H1 (cell line): ENCODE data around the gene KRT81. TPM values are rescaled to one million over a fixed set of nuclear protein-coding genes. Genes with fewer than 3 reads are reported as not detected.

Experiments
- TEAD4 ChIP-seq: IDR thresholded peaks from 2 replicates; pipeline ENCODE4 v1.6.1; 2012; ENCODE audit warnings: low read depth, low read length, inconsistent platforms, mixed read lengths
- polyA plus RNA-seq, 7 experiments: library from polyadenylated mRNA; depleted of rRNA in 3 of 7; stranded (reverse) in 5 of 7; unstranded in 2 of 7; fragments of >200 nt in 5 of 7; fragments of 200-250 nt in 2 of 7; gene quantifications; 1 replicate in 5 of 7; 2 replicates in 1 of 7; 4 replicates in 1 of 7; pipeline versions ENCODE4 v1.2.1 to v1.2.3, GENCODE V29; 2011 to 2013; ENCODE audit warnings: missing spikeins in 2 of 7, mixed read lengths in 2 of 7
- total RNA-seq: library from RNA; stranded (reverse); fragmentation: NEBNext Ultra II Directional; extraction: Animal tissue kit (Norgen Biotek cat#: 25700); gene quantifications from 2 replicates; pipeline ENCODE4 v1.2.1, GENCODE V29; 2021

KRT81 gene
- total and polyA plus RNA-seq, 2 of the 8 experiments (the other 6 are each of a cell fraction or from before 2014, with no cell fraction given), result not detected

DNA sequence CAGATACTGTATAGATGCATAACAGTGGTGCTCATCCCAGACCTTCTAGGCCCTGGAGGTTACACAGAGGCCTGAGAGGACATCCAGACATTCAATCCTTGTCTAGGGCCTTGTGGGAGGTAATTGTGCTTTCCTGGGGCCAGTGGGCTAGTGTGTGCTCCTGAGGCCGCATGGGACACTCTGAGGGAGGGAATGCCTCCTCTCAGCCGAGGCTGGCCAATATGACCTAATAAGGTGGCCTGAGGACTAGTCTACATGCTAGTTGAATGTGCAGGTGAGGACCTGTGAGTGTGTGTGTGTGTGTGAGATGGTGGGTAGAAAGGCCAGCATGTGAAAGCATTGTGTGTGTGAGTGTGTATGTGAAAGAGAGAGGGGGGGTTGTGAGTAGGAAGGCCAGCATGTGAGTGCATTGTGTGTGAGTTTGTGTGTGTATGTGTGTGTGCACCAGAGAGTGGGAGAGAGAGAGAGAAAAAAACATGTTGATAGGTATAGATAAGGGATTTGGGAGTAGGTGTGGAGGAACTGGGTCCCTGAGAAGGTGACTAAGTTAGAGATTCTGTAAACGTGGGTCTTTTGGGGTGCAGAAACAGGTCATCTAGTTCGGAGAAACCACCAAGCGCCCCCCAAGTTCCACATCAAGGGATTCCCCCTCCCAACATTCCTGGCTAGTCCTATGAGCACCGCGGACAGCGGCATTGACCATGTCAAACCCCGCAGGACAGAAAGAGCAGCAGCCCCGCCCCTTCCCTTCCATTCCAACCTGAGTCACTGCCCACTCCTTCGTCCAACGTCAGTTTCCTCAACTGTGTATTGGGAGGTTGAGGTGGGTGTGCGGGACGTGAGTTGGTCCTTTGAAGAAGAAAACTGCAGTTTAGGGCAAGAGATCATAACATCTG, 9.7 kb upstream of the KRT81 start (continued):
- peak; percentile 55 for TF ChIP-seq TEAD4
